ENCODE measurements around the gene IL22RA1. TPM values are rescaled to one million over a fixed set of nuclear protein-coding genes. Genes with fewer than 3 reads are reported as not detected.

IL22RA1 gene
- total RNA-seq, 1 donor from 2014 or later = not detected

DNA sequence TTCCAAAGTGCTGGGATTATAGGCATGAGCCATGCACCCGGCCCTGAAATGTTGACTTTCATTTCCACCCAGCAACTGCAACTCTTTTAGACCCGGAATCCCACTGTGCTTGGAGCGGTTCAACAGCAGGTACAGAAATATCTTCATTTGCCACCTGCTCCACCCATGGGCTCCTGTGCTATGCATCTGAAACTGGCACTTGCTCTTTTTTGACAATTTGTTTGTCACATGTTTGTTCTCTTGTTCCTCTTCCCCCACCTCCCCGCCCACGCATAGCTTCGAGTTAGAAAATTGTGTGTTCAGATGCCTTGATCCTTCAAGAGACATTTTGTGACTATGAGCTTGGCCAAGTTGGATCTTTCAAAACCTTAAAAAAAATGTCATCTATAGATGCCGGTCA, 46.6 kb upstream of the IL22RA1 start:
- DNase-seq (ENCODE audit: low spot score) = no peak
- no peak overlapping the region for H3K4me3 ChIP-seq
- Mint-ChIP-seq H3K4me3 (no peak overlapping the region), H3K9me3 (no peaks in the 10 kb centered on the region), H3K27ac (no peak overlapping the region), H3K27me3 (ENCODE audit: insufficient read depth, low read depth) (peaks cover 30% of the 10 kb centered on the region), H3K4me1 (peaks cover 9% of the 10 kb centered on the region), H3K36me3 (no peaks in the 10 kb centered on the region)
- peaks cover 4% of the 10 kb centered on the region for H4K20me1 ChIP-seq (ENCODE audit: low read depth)
- no peaks in the 10 kb centered on the region for H3K9me3 ChIP-seq (ENCODE audit: low read depth)
- peaks cover 28% of the 10 kb centered on the region for H3F3A ChIP-seq (ENCODE audit: low read depth)
- H3K4me2 ChIP-seq = no peak overlapping the region
- H3K27ac ChIP-seq = no peak overlapping the region
- no peak overlapping the region for H3K9ac ChIP-seq
- H3K4me1 ChIP-seq = peaks cover 7% of the 10 kb centered on the region
- H3K36me3 ChIP-seq = no peaks in the 10 kb centered on the region
- peaks cover 27% of the 10 kb centered on the region for H3K27me3 ChIP-seq
- H3K79me2 ChIP-seq (ENCODE audit: low read depth) = no peaks in the 10 kb centered on the region
- no peak overlapping the region for H2AFZ ChIP-seq (replicated peaks)
- TF ChIP-seq EZH2 (IDR thresholded peaks at IDR 0.05) (no peak), EZH2phosphoT487 (IDR thresholded peaks at IDR 0.05) (no peak)
- TF ChIP-seq, protein P1, sequence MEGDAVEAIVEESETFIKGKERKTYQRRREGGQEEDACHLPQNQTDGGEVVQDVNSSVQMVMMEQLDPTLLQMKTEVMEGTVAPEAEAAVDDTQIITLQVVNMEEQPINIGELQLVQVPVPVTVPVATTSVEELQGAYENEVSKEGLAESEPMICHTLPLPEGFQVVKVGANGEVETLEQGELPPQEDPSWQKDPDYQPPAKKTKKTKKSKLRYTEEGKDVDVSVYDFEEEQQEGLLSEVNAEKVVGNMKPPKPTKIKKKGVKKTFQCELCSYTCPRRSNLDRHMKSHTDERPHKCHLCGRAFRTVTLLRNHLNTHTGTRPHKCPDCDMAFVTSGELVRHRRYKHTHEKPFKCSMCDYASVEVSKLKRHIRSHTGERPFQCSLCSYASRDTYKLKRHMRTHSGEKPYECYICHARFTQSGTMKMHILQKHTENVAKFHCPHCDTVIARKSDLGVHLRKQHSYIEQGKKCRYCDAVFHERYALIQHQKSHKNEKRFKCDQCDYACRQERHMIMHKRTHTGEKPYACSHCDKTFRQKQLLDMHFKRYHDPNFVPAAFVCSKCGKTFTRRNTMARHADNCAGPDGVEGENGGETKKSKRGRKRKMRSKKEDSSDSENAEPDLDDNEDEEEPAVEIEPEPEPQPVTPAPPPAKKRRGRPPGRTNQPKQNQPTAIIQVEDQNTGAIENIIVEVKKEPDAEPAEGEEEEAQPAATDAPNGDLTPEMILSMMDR (IDR thresholded peaks at IDR 0.05) = no peak

DNA sequence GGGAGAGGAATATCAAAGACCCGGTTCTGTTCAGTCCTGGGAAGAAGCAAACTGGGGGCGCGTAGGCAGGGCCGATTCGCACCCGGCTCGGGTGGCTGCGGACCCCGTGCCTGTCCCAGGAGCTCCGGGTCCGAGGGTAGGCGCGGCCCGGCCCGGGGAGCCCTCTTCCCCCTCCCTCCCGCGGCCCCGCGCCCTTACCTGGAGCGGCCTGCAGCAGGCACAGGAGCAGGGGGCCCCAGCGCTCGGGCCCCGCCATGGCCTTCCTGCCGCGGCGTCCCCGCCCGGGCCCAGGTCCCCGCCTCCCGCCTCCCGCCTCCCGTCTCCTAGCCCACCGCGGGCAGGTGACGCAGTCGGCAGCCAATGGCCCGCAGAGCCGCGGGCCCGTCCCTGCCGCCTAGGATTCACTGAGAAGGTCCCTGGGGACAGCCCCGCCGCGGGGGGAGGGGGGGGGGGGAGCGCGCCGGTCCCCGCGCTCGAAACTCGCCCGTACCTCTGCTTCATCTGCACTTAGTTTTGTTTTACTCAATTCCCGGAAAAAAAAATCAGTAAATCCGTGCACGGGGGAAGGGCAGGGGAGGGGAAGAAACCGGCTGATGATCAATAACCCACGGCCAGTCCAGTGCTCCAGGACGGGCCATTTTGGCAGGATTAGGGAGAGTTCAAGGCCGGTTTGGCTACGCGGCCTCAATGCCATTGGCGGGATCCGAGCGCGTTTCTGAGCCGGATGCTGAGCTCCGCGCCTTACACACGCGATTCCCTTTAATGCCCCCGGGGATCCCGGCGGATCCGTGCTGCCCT, 44.3 kb upstream of the IL22RA1 start, which contains the start of gene IFNLR1:
TSS of gene IFNLR1 (minus strand) at position 297 of the 798 bp plus-strand sequence. CDS start at position 256, 41 bp downstream.
- peak within 1 kb of the TSS; percentile 87 for H3K4me3 Mint-ChIP-seq
- Histone ChIP-seq H2AFZ (replicated peaks) (peak within 1 kb of the TSS; percentile 99), H3K4me3 (peak within 1 kb of the TSS; percentile 83), H3K79me2 (ENCODE audit: low read depth) (no peaks in the 10 kb centered on the region), H3K27ac (no peak within 1 kb of the TSS), H3K9ac (no peak within 1 kb of the TSS), H3K27me3 (peaks cover 27% of the 10 kb centered on the region), H3K4me1 (peaks cover 7% of the 10 kb centered on the region), H3F3A (ENCODE audit: low read depth) (peaks cover 28% of the 10 kb centered on the region), H4K20me1 (ENCODE audit: low read depth) (peaks cover 4% of the 10 kb centered on the region), H3K4me2 (peak within 1 kb of the TSS; percentile 97), H3K36me3 (no peaks in the 10 kb centered on the region), H3K9me3 (ENCODE audit: low read depth) (no peaks in the 10 kb centered on the region)
- TF ChIP-seq EZH2 (IDR thresholded peaks at IDR 0.05) (peak; percentile 8), EZH2phosphoT487 (IDR thresholded peaks at IDR 0.05) (peak; percentile 34)
- TF ChIP-seq, protein P1 (IDR thresholded peaks at IDR 0.05) = no peak
- H3K27me3 Mint-ChIP-seq (ENCODE audit: insufficient read depth, low read depth) = peaks cover 22% of the 10 kb centered on the region
- peak; percentile 82 for DNase-seq (ENCODE audit: low spot score)
- no peak within 1 kb of the TSS for H3K27ac Mint-ChIP-seq
- peaks cover 9% of the 10 kb centered on the region for H3K4me1 Mint-ChIP-seq
- no peaks in the 10 kb centered on the region for H3K36me3 Mint-ChIP-seq
- H3K9me3 Mint-ChIP-seq = no peaks in the 10 kb centered on the region

DNA sequence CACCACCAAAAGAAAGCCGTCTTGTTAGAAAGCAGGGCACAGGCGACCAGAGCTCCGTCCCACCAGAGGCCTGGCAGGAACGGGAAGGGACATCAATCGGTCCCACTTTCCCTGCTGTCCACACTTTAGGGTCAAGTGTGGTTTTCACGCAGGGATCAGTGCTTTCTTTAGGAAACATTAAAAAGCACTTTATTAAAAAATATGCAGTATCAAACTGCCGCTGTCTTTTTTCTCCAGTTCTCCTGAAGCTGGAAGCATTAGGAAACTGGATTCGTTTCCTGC, 43.7 kb upstream of the IL22RA1 start:
- peaks cover 27% of the 10 kb centered on the region for H3K27me3 ChIP-seq
- H3F3A ChIP-seq (ENCODE audit: low read depth) = peaks cover 28% of the 10 kb centered on the region
- peaks cover 4% of the 10 kb centered on the region for H4K20me1 ChIP-seq (ENCODE audit: low read depth)
- Mint-ChIP-seq H3K36me3 (no peaks in the 10 kb centered on the region), H3K4me3 (peak overlapping the region; percentile 78), H3K9me3 (no peaks in the 10 kb centered on the region), H3K27ac (no peak overlapping the region), H3K4me1 (peaks cover 9% of the 10 kb centered on the region), H3K27me3 (ENCODE audit: insufficient read depth, low read depth) (peaks cover 22% of the 10 kb centered on the region)
- peak overlapping the region; percentile 97 for H3K4me2 ChIP-seq
- peak overlapping the region; percentile 83 for H3K4me3 ChIP-seq
- H3K36me3 ChIP-seq = no peaks in the 10 kb centered on the region
- no peak for DNase-seq (ENCODE audit: low spot score)
- peaks cover 7% of the 10 kb centered on the region for H3K4me1 ChIP-seq
- H3K9ac ChIP-seq = no peak overlapping the region
- TF ChIP-seq, protein P1 (IDR thresholded peaks at IDR 0.05) = no peak
- TF ChIP-seq EZH2 (IDR thresholded peaks at IDR 0.05) (no peak), EZH2phosphoT487 (IDR thresholded peaks at IDR 0.05) (no peak)
- H3K9me3 ChIP-seq (ENCODE audit: low read depth) = no peaks in the 10 kb centered on the region
- no peaks in the 10 kb centered on the region for H3K79me2 ChIP-seq (ENCODE audit: low read depth)
- H3K27ac ChIP-seq = no peak overlapping the region
- peak overlapping the region; percentile 99 for H2AFZ ChIP-seq (replicated peaks)
